Heart right ventricle (tissue), 16 donors: ENCODE results near the gene COG5. TPM values are rescaled to one million over a fixed set of nuclear protein-coding genes. Genes with fewer than 3 reads are reported as not detected.

ENCODE experiments used
- ATAC-seq, 8 donors: fragments of 200-7000 bp; cut with Tn5 transposase; one replicate each; pipeline ENCODE4 v1.9.1; 2020; ENCODE audit warnings: mild to moderate bottlenecking in 8 of 8, moderate library complexity in 8 of 8, moderate number of reproducible peaks in 1 of 8
- DNase-seq, 2 donors: peaks; one replicate each; pipeline ENCODE4 v3.0.0-alpha.2; 2020
- H3K27ac ChIP-seq, 10 donors: fragments of 200-600 bp; sonication (generic) in 2 of 10; one replicate each; pipeline versions ENCODE4 v1.5.0 to v1.8.0; 2020 to 2022; ENCODE audit warnings: mild to moderate bottlenecking in 3 of 10
- H3K27me3 ChIP-seq, 7 donors: fragments of 200-600 bp; one replicate each; pipeline ENCODE4 v1.8.0; 2021 to 2022; ENCODE audit warnings: mild to moderate bottlenecking in 2 of 7
- H3K36me3 ChIP-seq, 9 donors: fragments of 200-600 bp; sonication (generic) in 1 of 9; one replicate each; pipeline versions ENCODE4 v1.5.0 to v1.8.0; 2020 to 2022; ENCODE audit warnings: mild to moderate bottlenecking in 2 of 9
- H3K4me1 ChIP-seq, 9 donors: fragments of 200-600 bp; sonication (generic) in 1 of 9; one replicate each; pipeline versions ENCODE4 v1.5.0 to v1.8.0; 2020 to 2022; ENCODE audit warnings: mild to moderate bottlenecking in 4 of 9
- H3K4me3 ChIP-seq, 10 donors: fragments of 200-600 bp; sonication (generic) in 2 of 10; one replicate each; pipeline versions ENCODE4 v1.5.0 to v1.8.0; 2020 to 2022; ENCODE audit warnings: mild to moderate bottlenecking in 7 of 10, moderate library complexity in 2 of 10
- H3K9me3 ChIP-seq, 11 donors: fragments of 200-600 bp in 10 of 11; sonication (generic) in 2 of 11; one replicate each; pipeline versions ENCODE4 v1.5.0 to v1.8.0; 2013 to 2022; ENCODE audit warnings: mild to moderate bottlenecking in 2 of 11, control low read depth in 1 of 11, moderate library complexity in 1 of 11
- CTCF ChIP-seq, 9 donors: fragments of 200-600 bp; sonication (generic) in 2 of 9; IDR thresholded peaks; one replicate each; pipeline versions ENCODE4 v1.5.0 to v1.8.0; 2021 to 2022; ENCODE audit warnings: antibody characterized with exemption in 9 of 9, mild to moderate bottlenecking in 5 of 9, moderate library complexity in 1 of 9
- WGBS, 2 donors: extraction: QIAGEN DNeasy Blood & Tissue Kit; methylation state at CpG; one replicate each; pipeline ENCODE4 v1.1.7; 2013; ENCODE audit warnings: inconsistent platforms in 1 of 2; 5-methylcytosine and 5-hydroxymethylcytosine counted together
- intact Hi-C, 10 donors: fragments of 100-400 bp; cut with DNase I; formaldehyde crosslinking; loops; one replicate each; pipeline versions ENCODE4 v1.11.1 to v1.14.2; 2022
- polyA plus RNA-seq, 2 donors: library from polyadenylated mRNA; stranded (reverse); fragments of 200-250 nt; gene quantifications; one replicate each; pipeline ENCODE4 v1.2.3, GENCODE V29; 2013
- total RNA-seq, 10 donors: library from RNA; stranded (reverse); fragmentation: NEBNext Ultra II Directional in 3 of 10; extraction: Animal tissue kit (Norgen Biotek cat#: 25700) in 3 of 10; gene quantifications; one replicate each; pipeline versions ENCODE4 v1.2.1 to v1.2.4, GENCODE V29; 2021 to 2023
- donor health status: Arrhythmogenic right ventricular cardiomyopathy.
- donor health status: ischemic (EF 13 %, LVEDD 7.1; RV severe dilation, severe dysfunction).
- donor health status: healthy with polysubstance abuse.
- donor health status: DM: no; HTN: yes; CAD: no.
- donor health status: DM: no; HTN: no; CAD: no.
- donor health status: ischemic (EF 25% LVEDD 6.9; RV normal size, moderate dysfunction).
- donor health status: ischemic (EF 25% LVEDD 5.7; RV mildly dilated, moderate dysfunction).
- donor health status: healthy.
- donor health status: DM: yes; HTN: yes; CAD: no.
- donor health status: Ischemic cardiomyopathy.
- donor health status: ischemic (EF 35%, LVEDD 5.7; RV mildly dilated, moderate dysfunction).
- donor health status: nonischemic (EF 11% LVEDD 7.7; RV severe dilation, severe dysfunction).
- donor health status: DM: yes; HTN: yes; CAD: no.
- donor health status: PGD.
- donor health status: ischemic (EF 29% LVEDD 5.4; RV normal size, mild dysfunction).
- donor health status: nonischemic (EF 23%, LVEDD 6.1; RV moderate dilation, normal function).

The COG5 gene
- total and polyA plus RNA-seq, 12 donors = 8.4 to 65.8 (median 52.2) TPM

GRCh38 chr7:107467972-107468371 lies 95.7 kb downstream of the COG5 start:
- WGBS, 2 donors = 64 to 67% methylated on average over 2 of the region's 2 CpGs

GRCh38 chr7:107464666-107465226 lies 99.0 kb downstream of the COG5 start:
- Histone ChIP-seq H3K36me3 (no peaks in the 10 kb centered on the region), H3K9me3 (no peaks in the 10 kb centered on the region), H3K4me1 (peaks cover 0 to 39% (median 5%) of the 10 kb centered on the region in 9 donors), H3K4me3 (no peak overlapping the region), H3K27ac (no peak overlapping the region), H3K27me3 (no peaks in the 10 kb centered on the region)
- ATAC-seq = no peak
- no peak for DNase-seq
- intact Hi-C loops = loop anchor here in 9 of 10 donors (2.0 to 10.0 kb wide), 14 partner anchors 110 to 413 kb away; partner anchors contain the start of genes BCAP29 (in 1 of the 9) and CBLL1 (in 1 of the 9)
- 68 to 77% methylated on average over 3 of the region's 3 CpGs for WGBS, 2 donors
- no peak for TF ChIP-seq CTCF (IDR thresholded peaks at IDR 0.05)

More at GRCh38 chr7:107467972-107468371, 95.7 kb downstream of the COG5 start:
- Histone ChIP-seq H3K4me3 (no peak overlapping the region), H3K4me1 (peaks cover 0 to 20% (median 7%) of the 10 kb centered on the region in 9 donors), H3K27me3 (no peaks in the 10 kb centered on the region), H3K36me3 (no peaks in the 10 kb centered on the region), H3K9me3 (no peaks in the 10 kb centered on the region), H3K27ac (peak overlapping the region in 6 of 10 donors; percentile 15 to 82 (median 40))
- TF ChIP-seq CTCF (IDR thresholded peaks at IDR 0.05) = no peak
- intact Hi-C loops = loop anchor here in 7 of 10 donors (2.0 to 10.0 kb wide), 9 partner anchors 27 to 407 kb away; no protein-coding TSS in a partner anchor
- no peak for ATAC-seq
- DNase-seq = no peak

GRCh38 chr7:107463139-107464078 lies 100.3 kb downstream of the COG5 start:
- 79 to 80% methylated on average over 6 of the region's 6 CpGs for WGBS, 2 donors
- no peaks in the 10 kb centered on the region for H3K27me3 ChIP-seq
- DNase-seq = peak; percentile 46 to 61
- H3K4me3 ChIP-seq = no peak overlapping the region
- peak; percentile 75 to 96 (median 90) for ATAC-seq
- peaks cover 0 to 13% (median 0%) of the 10 kb centered on the region in 9 donors for H3K36me3 ChIP-seq
- H3K4me1 ChIP-seq = peaks cover 0 to 39% (median 5%) of the 10 kb centered on the region in 9 donors
- no peaks in the 10 kb centered on the region for H3K9me3 ChIP-seq
- intact Hi-C loops = loop anchor here in 9 of 10 donors (1.0 to 10.0 kb wide), 13 partner anchors 111 to 414 kb away; partner anchors contain the start of genes BCAP29 (in 1 of the 9) and CBLL1 (in 1 of the 9)
- peak; percentile 54 to 91 (median 73) for TF ChIP-seq CTCF (IDR thresholded peaks at IDR 0.05)
- peak overlapping the region in 4 of 10 donors; percentile 15 to 65 (median 49) for H3K27ac ChIP-seq
